Body of pancreas (tissue), 4 donors: ENCODE measurements around the gene SNED1.

ENCODE experiments used
- CTCF ChIP-seq, 7 experiments: fragments of 450-650 bp in 4 of 7; fragments of 200-600 bp in 3 of 7; sonication (generic) in 3 of 7; IDR thresholded peaks; one replicate each; pipeline ENCODE4 v1.5.1; 2016 to 2019; ENCODE audit warnings: antibody characterized with exemption in 7 of 7
- POLR2A ChIP-seq, 3 donors: fragments of 450-650 bp; IDR thresholded peaks; one replicate each; pipeline ENCODE4 v1.6.1; 2016; ENCODE audit warnings: antibody characterized with exemption in 3 of 3, mild to moderate bottlenecking in 2 of 3

GRCh38 chr2:240999873-241000541 lies 1.6 kb downstream of the SNED1 start:
- TF ChIP-seq CTCF (IDR thresholded peaks at IDR 0.05) (no peak), POLR2A (IDR thresholded peaks at IDR 0.05) (no peak)
